ENCODE measurements around the gene RAB40B. TPM values are rescaled to one million over a fixed set of nuclear protein-coding genes. Genes with fewer than 3 reads are reported as not detected.

RAB40B gene
- total and polyA plus RNA-seq, 4 experiments from 2014 or later: 2.6 to 5.8 (median 4.5) TPM

DNA sequence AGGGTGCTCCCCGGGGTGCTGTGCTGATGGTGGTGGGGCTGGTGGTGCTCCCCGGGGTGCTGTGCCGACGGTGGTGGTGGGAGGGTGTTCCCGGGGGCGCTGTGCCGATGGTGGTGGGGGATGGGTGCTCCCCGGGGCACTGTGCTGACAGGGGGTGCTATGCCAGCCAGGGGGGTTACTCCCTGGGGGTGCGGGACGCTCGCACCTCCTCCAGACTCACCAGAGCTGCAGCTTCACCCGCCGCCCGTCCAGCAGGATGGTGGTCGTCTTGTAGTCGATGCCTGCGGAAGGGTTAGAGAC is 34.3 kb downstream of the RAB40B start:
- H3K36me3 ChIP-seq (ENCODE audit: insufficient read depth, low read length): no peaks in the 10 kb centered on the region
- Mint-ChIP-seq H3K27me3 (no peaks in the 10 kb centered on the region), H3K9me3 (no peaks in the 10 kb centered on the region), H3K27ac (no peak overlapping the region), H3K36me3 (peaks cover 2 to 6% of the 10 kb centered on the region in 2 donors), H3K4me3 (no peak overlapping the region), H3K4me1 (peaks cover 0 to 6% (median 3%) of the 10 kb centered on the region in 4 donors)
- CTCF ChIA-PET (ENCODE audit: partially characterized antibody): no interaction called here
- H3K27me3 ChIP-seq (ENCODE audit: insufficient read depth, low read length): no peaks in the 10 kb centered on the region
- DNase-seq: no peak
- intact Hi-C loops (cut with micrococcal nuclease): no loop called here
- H3K9me3 ChIP-seq (ENCODE audit: control insufficient read depth in 1 of 2, low read length in 2 of 2): no peaks in the 10 kb centered on the region
- H3K4me1 ChIP-seq (ENCODE audit: insufficient read depth, low read length): no peaks in the 10 kb centered on the region
- no peak overlapping the region for H3K27ac ChIP-seq (ENCODE audit: low read depth, low read length)
- POLR2A ChIA-PET (ENCODE audit: partially characterized antibody): no interaction called here
- no peak overlapping the region for H3K4me3 ChIP-seq (ENCODE audit: low read length in 2 of 2)

DNA sequence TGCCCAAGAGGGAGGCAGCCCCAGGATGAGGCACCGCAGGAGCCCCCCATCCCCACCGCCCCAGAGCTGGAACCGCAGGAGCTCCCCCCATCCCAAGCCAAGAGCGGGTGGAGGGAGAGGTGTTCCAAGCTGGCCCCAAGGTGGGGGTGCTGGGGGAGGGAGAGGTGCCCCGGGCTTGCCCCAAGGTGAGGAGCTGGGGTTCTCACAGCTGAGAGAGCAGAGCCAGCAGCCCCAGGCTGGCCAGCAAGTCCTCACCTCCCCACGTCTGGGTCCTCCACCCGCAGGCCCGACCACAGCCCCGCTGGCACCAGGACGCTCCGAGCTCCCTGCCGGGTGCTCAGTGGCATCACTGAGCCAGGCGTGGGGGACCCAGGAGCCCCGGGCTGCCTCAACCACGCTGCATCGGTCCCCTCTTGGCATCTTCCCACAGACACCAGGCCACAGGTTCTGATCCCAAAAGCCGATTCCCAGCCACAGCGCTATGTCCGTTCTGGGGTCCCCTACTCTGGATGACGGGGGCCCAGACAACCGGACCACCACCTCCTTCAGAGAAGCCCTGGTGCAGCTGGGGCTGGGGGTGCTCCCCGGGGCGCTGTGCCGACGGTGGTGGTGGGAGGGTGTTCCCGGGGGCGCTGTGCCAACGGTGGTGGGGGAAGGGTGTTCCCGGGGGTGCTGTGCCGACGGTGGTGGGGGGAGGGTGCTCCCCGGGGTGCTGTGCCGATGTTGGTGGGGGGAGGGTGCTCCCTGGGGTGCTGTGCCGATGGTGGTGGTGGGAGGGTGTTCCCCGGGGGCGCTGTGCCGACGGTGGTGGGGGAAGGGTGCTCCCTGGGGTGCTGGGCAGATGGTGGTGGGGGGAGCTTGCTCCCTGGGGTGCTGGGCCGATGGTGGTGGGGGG is 34.9 kb downstream of the RAB40B start:
- POLR2A ChIA-PET (ENCODE audit: partially characterized antibody): no interaction called here
- H3K27ac Mint-ChIP-seq: no peak overlapping the region
- DNase-seq: no peak
- CTCF ChIA-PET (ENCODE audit: partially characterized antibody): no interaction called here
- intact Hi-C loops (cut with micrococcal nuclease): no loop called here
- H3K4me3 Mint-ChIP-seq: no peak overlapping the region
- H3K9me3 Mint-ChIP-seq: no peaks in the 10 kb centered on the region
- H3K27ac ChIP-seq (ENCODE audit: low read depth, low read length): no peak overlapping the region
- peaks cover 2 to 6% of the 10 kb centered on the region in 2 donors for H3K36me3 Mint-ChIP-seq
- H3K36me3 ChIP-seq (ENCODE audit: insufficient read depth, low read length): no peaks in the 10 kb centered on the region
- H3K9me3 ChIP-seq (ENCODE audit: control insufficient read depth in 1 of 2, low read length in 2 of 2): no peaks in the 10 kb centered on the region
- no peak overlapping the region for H3K4me3 ChIP-seq (ENCODE audit: low read length in 2 of 2)
- H3K27me3 ChIP-seq (ENCODE audit: insufficient read depth, low read length): no peaks in the 10 kb centered on the region
- H3K4me1 Mint-ChIP-seq: peaks cover 0 to 4% (median 3%) of the 10 kb centered on the region in 4 donors
- no peaks in the 10 kb centered on the region for H3K27me3 Mint-ChIP-seq
- no peaks in the 10 kb centered on the region for H3K4me1 ChIP-seq (ENCODE audit: insufficient read depth, low read length)

DNA sequence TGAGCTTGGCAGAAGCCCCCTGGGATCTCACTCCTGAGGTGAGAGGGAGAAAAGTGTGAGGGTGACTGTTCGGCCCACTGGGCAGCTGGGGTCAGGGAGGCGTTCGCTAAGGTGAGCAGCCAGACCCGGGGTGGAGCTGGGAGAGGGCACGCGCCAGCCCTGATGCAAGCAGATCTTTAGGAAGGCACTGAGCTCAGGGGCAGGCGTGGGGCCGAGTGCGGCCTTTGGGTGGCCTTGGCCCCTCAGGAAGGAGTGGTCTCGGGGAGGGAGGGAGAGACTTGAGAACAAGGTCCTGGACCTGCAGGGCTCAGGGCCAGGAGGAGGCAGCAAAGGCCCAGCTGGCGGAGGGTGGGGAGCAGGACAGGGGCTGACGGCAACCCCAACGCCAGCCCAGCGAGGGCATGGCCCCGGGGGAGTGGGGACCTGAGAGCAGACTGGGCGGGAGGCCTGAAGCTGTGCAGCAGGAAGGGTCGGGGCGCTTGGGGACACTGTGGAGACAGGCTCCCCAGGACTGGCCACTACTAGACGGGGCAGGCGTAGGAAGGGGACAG is 35.7 kb downstream of the RAB40B start:
- Mint-ChIP-seq H3K4me1 (no peaks in the 10 kb centered on the region), H3K36me3 (peaks cover 0 to 6% of the 10 kb centered on the region in 2 donors), H3K4me3 (no peak overlapping the region), H3K9me3 (no peaks in the 10 kb centered on the region), H3K27ac (no peak overlapping the region), H3K27me3 (no peaks in the 10 kb centered on the region)
- Histone ChIP-seq H3K27me3 (ENCODE audit: insufficient read depth, low read length) (no peaks in the 10 kb centered on the region), H3K4me3 (ENCODE audit: low read length in 2 of 2) (no peak overlapping the region), H3K9me3 (ENCODE audit: control insufficient read depth in 1 of 2, low read length in 2 of 2) (no peaks in the 10 kb centered on the region), H3K4me1 (ENCODE audit: insufficient read depth, low read length) (no peaks in the 10 kb centered on the region), H3K36me3 (ENCODE audit: insufficient read depth, low read length) (no peaks in the 10 kb centered on the region), H3K27ac (ENCODE audit: low read depth, low read length) (no peak overlapping the region)
- intact Hi-C loops (cut with micrococcal nuclease): no loop called here
- no peak for DNase-seq
- ChIA-PET POLR2A (ENCODE audit: partially characterized antibody) (no interaction called here), CTCF (ENCODE audit: partially characterized antibody) (no interaction called here)

DNA sequence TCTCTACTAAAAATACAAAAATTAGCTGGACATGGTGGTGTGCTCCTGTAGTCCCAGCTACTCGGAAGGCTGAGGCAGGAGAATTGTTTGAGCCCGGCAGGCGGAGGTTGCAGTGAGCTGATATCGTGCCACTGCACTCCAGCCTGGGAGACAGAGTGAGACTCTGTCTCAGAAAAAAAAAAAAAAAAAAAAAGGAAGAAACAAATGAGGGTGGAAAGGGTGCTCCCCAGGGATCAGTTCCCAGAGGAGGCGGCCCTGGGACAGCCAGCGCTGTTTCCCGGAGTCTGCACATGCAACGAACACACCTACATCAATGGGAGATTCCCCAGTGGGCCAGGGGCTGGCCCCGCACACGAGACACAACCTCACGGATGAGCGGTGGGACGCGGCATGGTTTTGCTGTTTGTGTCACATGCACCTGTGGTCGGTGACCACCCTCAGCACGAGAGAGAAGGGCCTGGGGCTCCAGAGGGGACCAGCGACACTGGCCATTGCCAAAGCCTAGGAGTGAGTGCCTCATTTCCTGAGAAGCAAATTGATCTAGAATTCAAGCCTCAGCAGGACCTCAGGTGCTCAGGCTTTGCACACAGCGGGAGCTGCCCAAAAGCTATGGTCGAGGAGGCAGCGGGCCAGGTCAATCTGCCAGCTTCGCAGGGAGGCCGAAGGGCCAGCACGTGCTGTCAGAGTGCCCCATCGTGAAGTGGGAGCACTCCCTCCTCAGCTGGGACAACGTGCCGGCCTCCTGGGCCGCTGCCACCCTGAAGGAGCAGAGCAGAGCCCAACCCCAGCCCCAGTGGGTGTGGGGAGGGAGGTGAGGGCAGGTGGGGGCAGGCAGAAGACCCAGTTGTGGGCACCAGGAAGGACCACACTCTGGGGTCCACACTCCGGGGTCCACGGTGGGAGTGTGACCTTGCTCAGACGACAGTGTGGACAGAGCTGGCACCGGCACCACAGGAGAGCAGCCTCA is 36.5 kb downstream of the RAB40B start:
- Histone ChIP-seq H3K27me3 (ENCODE audit: insufficient read depth, low read length) (no peaks in the 10 kb centered on the region), H3K4me1 (ENCODE audit: insufficient read depth, low read length) (no peaks in the 10 kb centered on the region), H3K9me3 (ENCODE audit: control insufficient read depth in 1 of 2, low read length in 2 of 2) (no peaks in the 10 kb centered on the region), H3K4me3 (ENCODE audit: low read length in 2 of 2) (no peak overlapping the region), H3K27ac (ENCODE audit: low read depth, low read length) (no peak overlapping the region), H3K36me3 (ENCODE audit: insufficient read depth, low read length) (no peaks in the 10 kb centered on the region)
- Mint-ChIP-seq H3K27me3 (no peaks in the 10 kb centered on the region), H3K27ac (no peak overlapping the region), H3K36me3 (peaks cover 0 to 10% of the 10 kb centered on the region in 2 donors), H3K9me3 (no peaks in the 10 kb centered on the region), H3K4me3 (no peak overlapping the region), H3K4me1 (no peaks in the 10 kb centered on the region)
- POLR2A ChIA-PET (ENCODE audit: partially characterized antibody): no interaction called here
- intact Hi-C loops (cut with micrococcal nuclease): no loop called here
- no peak for DNase-seq
- CTCF ChIA-PET (ENCODE audit: partially characterized antibody): no interaction called here

DNA sequence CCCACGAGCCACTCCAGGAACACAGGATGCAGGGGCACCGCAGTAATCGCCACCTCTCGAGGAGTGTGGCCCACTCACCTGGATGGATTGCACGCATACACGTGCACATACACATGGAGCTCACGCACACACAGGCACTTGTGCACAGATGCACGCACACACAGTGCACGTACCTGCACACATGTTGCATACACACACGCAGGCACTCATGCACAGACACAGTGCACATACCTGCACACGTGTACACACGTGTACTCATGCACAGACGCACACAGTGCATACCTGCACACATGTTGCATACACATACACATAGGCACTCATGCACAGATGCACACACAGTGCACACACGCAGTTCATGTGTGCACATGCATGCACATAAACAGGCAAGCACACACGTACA is 38.6 kb downstream of the RAB40B start:
- H3K36me3 ChIP-seq (ENCODE audit: insufficient read depth, low read length): no peaks in the 10 kb centered on the region
- no peaks in the 10 kb centered on the region for H3K27me3 ChIP-seq (ENCODE audit: insufficient read depth, low read length)
- intact Hi-C loops (cut with micrococcal nuclease): no loop called here
- H3K4me1 Mint-ChIP-seq: no peaks in the 10 kb centered on the region
- H3K4me3 Mint-ChIP-seq: no peak overlapping the region
- H3K27ac ChIP-seq (ENCODE audit: low read depth, low read length): no peak overlapping the region
- H3K4me3 ChIP-seq (ENCODE audit: low read length in 2 of 2): no peak overlapping the region
- ChIA-PET POLR2A (ENCODE audit: partially characterized antibody) (no interaction called here), CTCF (ENCODE audit: partially characterized antibody) (no interaction called here)
- peak overlapping the region in 1 of 7 donors; percentile 54 for H3K27ac Mint-ChIP-seq
- H3K9me3 ChIP-seq (ENCODE audit: control insufficient read depth in 1 of 2, low read length in 2 of 2): no peaks in the 10 kb centered on the region
- H3K36me3 Mint-ChIP-seq: peaks cover 0 to 10% of the 10 kb centered on the region in 2 donors
- H3K27me3 Mint-ChIP-seq: no peaks in the 10 kb centered on the region
- H3K4me1 ChIP-seq (ENCODE audit: insufficient read depth, low read length): no peaks in the 10 kb centered on the region
- H3K9me3 Mint-ChIP-seq: no peaks in the 10 kb centered on the region
- no peak for DNase-seq

DNA sequence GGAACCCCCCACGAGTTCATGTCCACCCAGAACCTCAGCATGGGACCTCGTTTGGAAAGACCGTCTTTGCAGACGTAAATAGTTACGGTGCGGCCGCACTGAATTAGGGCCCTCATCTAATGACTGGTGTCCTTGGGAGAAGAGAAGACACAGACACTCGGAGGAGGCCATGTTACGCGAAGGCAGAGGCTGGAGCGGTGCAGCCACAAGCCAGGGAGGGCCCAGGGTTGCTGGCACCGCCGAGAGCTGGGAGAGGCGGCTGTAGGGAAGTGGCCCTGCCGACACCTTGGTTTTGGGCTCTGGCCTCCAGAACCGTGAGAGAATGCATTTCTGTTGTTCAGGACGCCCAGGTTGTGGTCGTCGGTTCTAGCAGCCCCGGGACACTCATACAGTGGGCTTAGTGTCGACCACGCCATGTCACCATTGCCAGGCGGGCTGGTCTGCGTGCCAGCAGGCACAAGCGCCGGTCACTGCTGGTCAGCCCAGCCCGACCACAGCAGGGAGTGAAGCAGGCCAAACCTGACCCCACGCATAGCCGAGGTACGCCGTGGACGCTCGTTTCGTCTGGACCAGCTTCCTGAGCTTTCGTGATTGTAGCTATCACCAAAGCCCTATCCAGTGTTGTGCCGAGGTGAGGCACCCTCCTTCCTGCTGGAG is 39.6 kb downstream of the RAB40B start:
- Histone ChIP-seq H3K36me3 (ENCODE audit: insufficient read depth, low read length) (no peaks in the 10 kb centered on the region), H3K27ac (ENCODE audit: low read depth, low read length) (no peak overlapping the region), H3K9me3 (ENCODE audit: control insufficient read depth in 1 of 2, low read length in 2 of 2) (no peaks in the 10 kb centered on the region), H3K4me1 (ENCODE audit: insufficient read depth, low read length) (no peaks in the 10 kb centered on the region), H3K4me3 (ENCODE audit: low read length in 2 of 2) (no peak overlapping the region), H3K27me3 (ENCODE audit: insufficient read depth, low read length) (no peaks in the 10 kb centered on the region)
- Mint-ChIP-seq H3K4me3 (no peak overlapping the region), H3K27ac (no peak overlapping the region), H3K27me3 (no peaks in the 10 kb centered on the region), H3K9me3 (no peaks in the 10 kb centered on the region), H3K4me1 (no peaks in the 10 kb centered on the region), H3K36me3 (peaks cover 0 to 10% of the 10 kb centered on the region in 2 donors)
- intact Hi-C loops (cut with micrococcal nuclease): no loop called here
- ChIA-PET CTCF (ENCODE audit: partially characterized antibody) (no interaction called here), POLR2A (ENCODE audit: partially characterized antibody) (no interaction called here)
- no peak for DNase-seq

DNA sequence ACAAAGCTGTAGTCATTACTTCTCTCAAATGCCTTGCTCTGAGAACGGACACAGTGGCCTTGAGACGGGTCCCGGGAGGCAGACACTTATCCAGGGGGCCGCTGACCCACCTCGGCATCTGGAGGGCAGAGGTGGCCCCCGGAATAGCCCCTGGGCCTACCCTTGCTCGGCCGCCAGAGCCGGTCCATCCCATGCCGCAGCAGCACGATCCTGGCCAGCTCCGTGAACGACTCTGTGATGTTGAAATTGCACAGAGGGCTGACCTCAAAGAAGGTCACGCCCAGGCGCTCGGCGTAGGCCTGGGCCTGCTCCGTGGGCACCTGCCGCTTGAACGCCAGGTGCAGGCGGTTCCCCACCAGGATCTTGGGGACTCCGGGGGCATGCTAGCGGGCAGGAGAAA is 40.2 kb downstream of the RAB40B start:
- H3K36me3 Mint-ChIP-seq: peaks cover 0 to 10% of the 10 kb centered on the region in 2 donors
- H3K27ac ChIP-seq (ENCODE audit: low read depth, low read length): no peak overlapping the region
- no peaks in the 10 kb centered on the region for H3K9me3 ChIP-seq (ENCODE audit: control insufficient read depth in 1 of 2, low read length in 2 of 2)
- H3K27ac Mint-ChIP-seq: no peak overlapping the region
- CTCF ChIA-PET (ENCODE audit: partially characterized antibody): no interaction called here
- H3K9me3 Mint-ChIP-seq: no peaks in the 10 kb centered on the region
- no peaks in the 10 kb centered on the region for H3K4me1 ChIP-seq (ENCODE audit: insufficient read depth, low read length)
- H3K36me3 ChIP-seq (ENCODE audit: insufficient read depth, low read length): no peaks in the 10 kb centered on the region
- no peak for DNase-seq
- H3K4me1 Mint-ChIP-seq: no peaks in the 10 kb centered on the region
- no peaks in the 10 kb centered on the region for H3K27me3 ChIP-seq (ENCODE audit: insufficient read depth, low read length)
- no peak overlapping the region for H3K4me3 ChIP-seq (ENCODE audit: low read length in 2 of 2)
- H3K27me3 Mint-ChIP-seq: no peaks in the 10 kb centered on the region
- no peak overlapping the region for H3K4me3 Mint-ChIP-seq
- POLR2A ChIA-PET (ENCODE audit: partially characterized antibody): no interaction called here
- intact Hi-C loops (cut with micrococcal nuclease): no loop called here
